ENCODE data around the gene STEEP1.

Gene STEEP1

GRCh38 chrX:119488749-119489148 is 76.5 kb downstream of the STEEP1 start:
- Histone ChIP-seq H3K9me3 (ENCODE audit: severe bottlenecking) (no peaks in the 10 kb centered on the region), H3K36me3 (ENCODE audit: low read depth) (no peaks in the 10 kb centered on the region), H3K27ac (ENCODE audit: poor library complexity, severe bottlenecking) (no peak overlapping the region), H3K4me3 (ENCODE audit: severe bottlenecking) (no peak overlapping the region), H3K27me3 (ENCODE audit: insufficient read depth, poor library complexity, severe bottlenecking) (no peaks in the 10 kb centered on the region), H3K4me1 (ENCODE audit: insufficient read depth, poor library complexity, severe bottlenecking) (peaks cover 5% of the 10 kb centered on the region)
- TF ChIP-seq, protein P1, sequence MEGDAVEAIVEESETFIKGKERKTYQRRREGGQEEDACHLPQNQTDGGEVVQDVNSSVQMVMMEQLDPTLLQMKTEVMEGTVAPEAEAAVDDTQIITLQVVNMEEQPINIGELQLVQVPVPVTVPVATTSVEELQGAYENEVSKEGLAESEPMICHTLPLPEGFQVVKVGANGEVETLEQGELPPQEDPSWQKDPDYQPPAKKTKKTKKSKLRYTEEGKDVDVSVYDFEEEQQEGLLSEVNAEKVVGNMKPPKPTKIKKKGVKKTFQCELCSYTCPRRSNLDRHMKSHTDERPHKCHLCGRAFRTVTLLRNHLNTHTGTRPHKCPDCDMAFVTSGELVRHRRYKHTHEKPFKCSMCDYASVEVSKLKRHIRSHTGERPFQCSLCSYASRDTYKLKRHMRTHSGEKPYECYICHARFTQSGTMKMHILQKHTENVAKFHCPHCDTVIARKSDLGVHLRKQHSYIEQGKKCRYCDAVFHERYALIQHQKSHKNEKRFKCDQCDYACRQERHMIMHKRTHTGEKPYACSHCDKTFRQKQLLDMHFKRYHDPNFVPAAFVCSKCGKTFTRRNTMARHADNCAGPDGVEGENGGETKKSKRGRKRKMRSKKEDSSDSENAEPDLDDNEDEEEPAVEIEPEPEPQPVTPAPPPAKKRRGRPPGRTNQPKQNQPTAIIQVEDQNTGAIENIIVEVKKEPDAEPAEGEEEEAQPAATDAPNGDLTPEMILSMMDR (IDR thresholded peaks at IDR 0.05; ENCODE audit: poor library complexity, severe bottlenecking): peak; percentile 63
- DNase-seq (ENCODE audit: low spot score) (no peak), ATAC-seq (ENCODE audit: low read depth) (0 out of 3 replicates have a peak, but pooled peaks have one; percentile 31)
